H9 (cell line): ENCODE results near the gene ZFAND3. TPM values are rescaled to one million over a fixed set of nuclear protein-coding genes. Genes with fewer than 3 reads are reported as not detected.

ENCODE experiments used
- DNase-seq: peaks from one replicate; pipeline ENCODE4 v3.0.0-alpha.2; 2017
- H2AFZ ChIP-seq: one replicate; pipeline ENCODE4 v1.6.1; 2013; ENCODE audit warnings: mild to moderate bottlenecking, low read length, control low read depth, moderate library complexity
- H2AK5ac ChIP-seq: 2 replicates; pipeline ENCODE4 v1.6.1; 2013; ENCODE audit warnings: low read length, control low read depth, mixed read lengths; ENCODE audit not compliant: insufficient read length
- H2BK120ac ChIP-seq: one replicate; pipeline ENCODE4 v1.6.1; 2013; ENCODE audit warnings: low read depth, mild to moderate bottlenecking, low read length, control low read depth, inconsistent platforms; ENCODE audit not compliant: poor library complexity, severe bottlenecking
- H2BK12ac ChIP-seq: 2 replicates; pipeline ENCODE4 v1.6.1; 2013; ENCODE audit warnings: low read length, control low read depth, mixed read lengths, low read depth; ENCODE audit not compliant: insufficient read length
- H2BK15ac ChIP-seq: 2 replicates; pipeline ENCODE4 v1.6.1; 2013; ENCODE audit warnings: low read depth, low read length, control low read depth
- H2BK20ac ChIP-seq: one replicate; pipeline ENCODE4 v1.6.1; 2013; ENCODE audit warnings: low read depth, mild to moderate bottlenecking, low read length, control low read depth, inconsistent platforms; ENCODE audit not compliant: poor library complexity, severe bottlenecking
- H2BK5ac ChIP-seq: 2 replicates; pipeline ENCODE4 v1.6.1; 2013; ENCODE audit warnings: low read length, control low read depth, mixed read lengths; ENCODE audit not compliant: insufficient read length
- H3K14ac ChIP-seq: 2 replicates; pipeline ENCODE4 v1.6.1; 2013; ENCODE audit warnings: low read length, control low read depth; ENCODE audit not compliant: insufficient read depth
- H3K18ac ChIP-seq: 2 replicates; pipeline ENCODE4 v1.6.1; 2013; ENCODE audit warnings: low read depth, mild to moderate bottlenecking, mixed read lengths, low read length, control low read depth; ENCODE audit not compliant: insufficient read length
- H3K23ac ChIP-seq: 2 replicates; pipeline ENCODE4 v1.6.1; 2013; ENCODE audit warnings: low read length, control low read depth, mixed read lengths, low read depth; ENCODE audit not compliant: insufficient read length
- H3K23me2 ChIP-seq: 2 replicates; pipeline ENCODE4 v1.6.1; 2013; ENCODE audit warnings: low read depth, mild to moderate bottlenecking, mixed read lengths, low read length, control low read depth; ENCODE audit not compliant: insufficient read length, poor library complexity, severe bottlenecking
- H3K27ac ChIP-seq: 2 replicates; pipeline ENCODE4 v1.5.1; 2013; ENCODE audit warnings: low read length, control low read depth, mixed read lengths, low read depth; ENCODE audit not compliant: insufficient read length
- H3K27me3 ChIP-seq: 2 replicates; pipeline ENCODE4 v1.6.1; 2013; ENCODE audit warnings: low read length, control low read depth, inconsistent platforms; ENCODE audit not compliant: insufficient read depth
- H3K4ac ChIP-seq: 2 replicates; pipeline ENCODE4 v1.6.1; 2013; ENCODE audit warnings: low read depth, mild to moderate bottlenecking, control low read depth, inconsistent platforms, low read length, moderate library complexity
- H3K4me1 ChIP-seq: 2 replicates; pipeline ENCODE4 v1.6.1; 2013; ENCODE audit warnings: low read length, control low read depth, inconsistent platforms; ENCODE audit not compliant: insufficient read depth
- H3K4me2 ChIP-seq: 2 replicates; pipeline ENCODE4 v1.6.1; 2013; ENCODE audit warnings: low read length, control low read depth, mixed read lengths; ENCODE audit not compliant: insufficient read length, insufficient read depth
- H3K56ac ChIP-seq: 2 replicates; pipeline ENCODE4 v1.6.1; 2013; ENCODE audit warnings: low read depth, mild to moderate bottlenecking, mixed read lengths, low read length, control low read depth; ENCODE audit not compliant: insufficient read length
- H3K79me1 ChIP-seq: 2 replicates; pipeline ENCODE4 v1.6.1; 2013; ENCODE audit warnings: low read depth, mild to moderate bottlenecking, moderate library complexity, low read length, control low read depth, inconsistent platforms; ENCODE audit not compliant: insufficient read depth, poor library complexity, severe bottlenecking
- H3K79me2 ChIP-seq: 2 replicates; pipeline ENCODE4 v1.6.1; 2013; ENCODE audit warnings: low read length, control low read depth, inconsistent platforms; ENCODE audit not compliant: insufficient read depth
- H3K9ac ChIP-seq: 2 replicates; pipeline ENCODE4 v1.6.1; 2013; ENCODE audit warnings: low read length, control low read depth, mixed read lengths; ENCODE audit not compliant: insufficient read length; ENCODE audit errors: extremely low read depth
- H3K9me3 ChIP-seq: one replicate; pipeline ENCODE4 v1.6.1; 2013; ENCODE audit warnings: low read depth, low read length, inconsistent platforms; ENCODE audit not compliant: control insufficient read depth
- H3T11ph ChIP-seq: one replicate; pipeline ENCODE4 v1.6.1; 2013; ENCODE audit warnings: mild to moderate bottlenecking, low read length, control low read depth, inconsistent platforms
- H4K20me1 ChIP-seq: one replicate; pipeline ENCODE4 v1.6.1; 2013; ENCODE audit not compliant: control insufficient read depth, insufficient read length, insufficient read depth
- H4K5ac ChIP-seq: 2 replicates; pipeline ENCODE4 v1.6.1; 2013; ENCODE audit warnings: low read depth, mild to moderate bottlenecking, mixed read lengths, low read length, control low read depth; ENCODE audit not compliant: insufficient read length
- H4K8ac ChIP-seq: replicated peaks from 2 replicates; pipeline ENCODE4 v1.6.1; 2013; ENCODE audit warnings: low read length, control low read depth, mixed read lengths, low read depth; ENCODE audit not compliant: insufficient read length
- H4K91ac ChIP-seq: 2 replicates; pipeline ENCODE4 v1.6.1; 2013; ENCODE audit warnings: low read depth, mild to moderate bottlenecking, moderate library complexity, mixed read lengths, low read length, control low read depth; ENCODE audit not compliant: insufficient read length
- H3K27ac Mint-ChIP-seq, 3 experiments: 2 replicates in 2 of 3; 3 replicates in 1 of 3; pipeline ENCODE4 v1.8.0; 2020 to 2021; ENCODE audit warnings: mixed read lengths in 3 of 3, mild to moderate bottlenecking in 1 of 3, moderate library complexity in 1 of 3
- H3K27me3 Mint-ChIP-seq: 2 replicates; pipeline ENCODE4 v1.8.0; 2021; ENCODE audit warnings: low read depth, mild to moderate bottlenecking, moderate library complexity, mixed read lengths
- H3K36me3 Mint-ChIP-seq, 3 experiments: 2 replicates in 2 of 3; 3 replicates in 1 of 3; pipeline ENCODE4 v1.8.0; 2020 to 2021; ENCODE audit warnings: low read depth in 3 of 3, mixed read lengths in 3 of 3; ENCODE audit not compliant: insufficient read depth in 1 of 3
- H3K4me1 Mint-ChIP-seq, 2 experiments: 2 replicates each; pipeline ENCODE4 v1.8.0; 2020; ENCODE audit warnings: mixed read lengths in 2 of 2
- H3K4me3 Mint-ChIP-seq, 2 experiments: 2 replicates in 1 of 2; 3 replicates in 1 of 2; pipeline ENCODE4 v1.8.0; 2020 to 2021; ENCODE audit warnings: mild to moderate bottlenecking in 2 of 2, mixed read lengths in 2 of 2, moderate library complexity in 1 of 2
- H3K9me3 Mint-ChIP-seq, 2 experiments: 2 replicates in 1 of 2; 3 replicates in 1 of 2; pipeline ENCODE4 v1.8.0; 2020; ENCODE audit warnings: mild to moderate bottlenecking in 2 of 2, mixed read lengths in 2 of 2, moderate library complexity in 1 of 2
- CTCF ChIP-seq: fragments of 200-600 bp; sonication (generic); conservative IDR thresholded peaks from 3 replicates; pipeline ENCODE4 v1.8.0; 2021; ENCODE audit warnings: antibody characterized with exemption, mild to moderate bottlenecking
- whole genome bisulfite sequencing: extraction: QIAGEN DNeasy Blood & Tissue Kit; methylation state at CpG from one replicate; pipeline ENCODE4 v1.1.7; 2013; ENCODE audit warnings: missing lambda C conversion rate, low lambda C conversion rate, mixed read lengths; ENCODE audit not compliant: insufficient read length; ENCODE audit errors: extremely low coverage; 5-methylcytosine and 5-hydroxymethylcytosine counted together
- total RNA-seq: library from RNA; stranded (reverse); gene quantifications from 2 replicates; pipeline ENCODE4 v1.2.1, GENCODE V29; 2021

ZFAND3 gene
- total RNA-seq, 1 experiment from 2014 or later = 57.7 TPM

GRCh38 chr6:38167598-38167997, 348.1 kb downstream of the ZFAND3 start:
- DNase-seq = no peak
- Histone ChIP-seq H3T11ph (no peak overlapping the region), H3K9me3 (no peaks in the 10 kb centered on the region), H3K4ac (no peak overlapping the region), H4K20me1 (no peaks in the 10 kb centered on the region), H2AK5ac (no peak overlapping the region), H4K5ac (no peak overlapping the region), H2BK20ac (no peak overlapping the region), H3K27me3 (no peaks in the 10 kb centered on the region), H3K23ac (no peak overlapping the region), H2BK120ac (no peak overlapping the region), H3K27ac (no peak overlapping the region), H3K79me1 (no peaks in the 10 kb centered on the region), H4K8ac (no peak overlapping the region), H2BK15ac (no peak overlapping the region), H3K56ac (no peak overlapping the region), H3K18ac (no peak overlapping the region), H2AFZ (no peak overlapping the region), H3K4me1 (no peaks in the 10 kb centered on the region; the same call in 1 of the 2 replicates), H3K4me2 (no peak overlapping the region), H3K9ac (no peak overlapping the region), H3K14ac (no peak overlapping the region), H2BK5ac (no peak overlapping the region), H4K91ac (no peak overlapping the region), H3K79me2 (no peaks in the 10 kb centered on the region), H3K23me2 (no peaks in the 10 kb centered on the region), H2BK12ac (no peak overlapping the region)
- peaks cover 28 to 54% of the 10 kb centered on the region in 2 experiments for H3K4me1 Mint-ChIP-seq
- WGBS = no CpG with 5 or more reads among the region's 11 CpGs
- TF ChIP-seq CTCF = no peak
- H3K27me3 Mint-ChIP-seq = no peaks in the 10 kb centered on the region; the same call in 1 of the 2 replicates
- no peak overlapping the region; a peak in 1 of 7 replicates for H3K27ac Mint-ChIP-seq
- no peaks in the 10 kb centered on the region for H3K9me3 Mint-ChIP-seq
- peaks cover 0 to 2% (median 0%) of the 10 kb centered on the region in 3 experiments; a peak in 2 of 7 replicates for H3K36me3 Mint-ChIP-seq
- H3K4me3 Mint-ChIP-seq = no peak overlapping the region
